SIG-M5 treated with dmso at 0.1 percent for 504 hours (cell line): ENCODE results near the gene NENF.
A peak's percentile ranks its signal among the peaks of the same experiment; 100 is the strongest.
"Not testable (repeated sequence)": the region's sequence is repeated elsewhere in the genome, so short reads cannot be mapped to it uniquely, and the experiment has no call there.

Source experiments
- DNase-seq: peaks from one replicate; lab custom pipeline; 2025; ENCODE audit not compliant: unreplicated experiment; lab: John Stamatoyannopoulos, UW

Gene NENF

GRCh38 chr1:212432661-212433576 is at the start of gene NENF:
NENF (plus strand) TSS chr1:212432920; CDS start chr1:212432944, 24 bp downstream.
- DNase-seq, result peak; percentile 63

GRCh38 chr1:212386029-212386428 is 46.7 kb upstream of the NENF start:
- no peak for DNase-seq

GRCh38 chr1:212388985-212389716 is 43.6 kb upstream of the NENF start:
- DNase-seq, result no peak

DNA sequence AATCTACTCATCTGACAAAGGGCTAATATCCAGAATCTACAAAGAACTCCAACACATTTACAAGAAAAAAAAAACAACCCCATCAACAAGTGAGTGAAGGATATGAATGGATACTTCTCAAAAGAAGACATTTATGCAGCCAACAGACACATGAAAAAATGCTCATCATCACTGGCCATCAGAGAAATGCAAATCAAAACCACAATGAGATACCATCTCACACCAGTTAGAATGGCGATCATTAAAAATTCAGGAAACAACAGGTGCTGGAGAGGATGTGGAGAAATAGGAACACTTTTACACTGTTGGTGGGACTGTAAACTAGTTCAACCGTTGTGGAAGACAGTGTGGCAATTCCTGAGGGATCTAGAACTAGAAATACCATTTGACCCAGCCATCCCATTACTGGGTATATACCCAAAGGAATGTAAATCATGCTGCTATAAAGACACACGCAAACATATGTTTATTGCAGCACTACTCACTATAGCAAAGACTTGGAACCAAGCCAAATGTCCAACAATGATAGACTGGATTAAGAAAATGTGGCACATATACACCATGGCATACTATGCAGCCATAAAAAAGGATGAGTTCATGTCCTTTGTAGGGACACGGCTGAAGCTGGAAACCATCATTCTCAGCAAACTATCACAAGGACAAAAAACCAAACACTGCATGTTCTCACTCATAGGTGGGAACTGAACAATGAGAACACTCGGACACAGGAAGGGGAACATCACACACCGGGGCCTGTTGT is 36.9 kb upstream of the NENF start:
- DNase-seq, result not testable (repeated sequence)

DNA sequence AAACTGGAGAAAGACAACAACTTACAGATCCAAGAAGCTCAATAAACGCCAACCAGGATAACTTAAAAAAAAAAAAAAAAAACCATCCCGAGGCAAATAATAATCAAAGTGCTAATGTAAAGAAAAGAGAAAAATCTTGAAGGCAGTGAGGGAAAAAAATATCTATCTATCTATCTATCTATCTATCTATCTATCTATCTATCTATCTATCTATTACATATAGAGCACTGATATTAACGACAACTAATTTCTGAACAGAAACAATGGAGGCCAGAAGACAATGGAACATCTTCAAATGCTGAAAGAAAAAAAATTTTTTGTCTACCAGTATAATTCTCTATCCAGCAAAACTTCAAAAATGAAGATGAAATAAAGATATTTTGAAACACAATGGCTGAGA is 36.1 kb upstream of the NENF start:
- DNase-seq, result no peak

DNA sequence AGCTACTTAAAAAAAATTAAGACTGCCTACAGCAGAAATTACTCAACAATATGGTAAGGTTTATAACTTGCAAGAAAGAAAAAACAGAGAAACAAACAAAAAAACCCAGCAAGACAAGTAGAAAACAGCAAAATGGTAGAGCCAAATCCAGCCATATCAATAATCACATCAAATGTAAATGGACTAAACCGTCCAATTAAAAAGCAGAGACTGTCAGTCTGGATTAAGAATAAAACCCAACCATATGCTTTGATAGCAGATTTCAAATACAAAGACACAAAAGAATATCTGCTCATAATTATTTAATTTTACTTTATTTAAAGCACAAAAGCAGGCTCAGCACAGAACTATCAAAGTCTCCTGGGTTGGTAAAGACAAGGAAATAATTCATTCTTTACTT is 35.5 kb upstream of the NENF start:
- DNase-seq, result no peak

GRCh38 chr1:212401042-212401441 is 31.7 kb upstream of the NENF start:
- peak; percentile 28 for DNase-seq

DNA sequence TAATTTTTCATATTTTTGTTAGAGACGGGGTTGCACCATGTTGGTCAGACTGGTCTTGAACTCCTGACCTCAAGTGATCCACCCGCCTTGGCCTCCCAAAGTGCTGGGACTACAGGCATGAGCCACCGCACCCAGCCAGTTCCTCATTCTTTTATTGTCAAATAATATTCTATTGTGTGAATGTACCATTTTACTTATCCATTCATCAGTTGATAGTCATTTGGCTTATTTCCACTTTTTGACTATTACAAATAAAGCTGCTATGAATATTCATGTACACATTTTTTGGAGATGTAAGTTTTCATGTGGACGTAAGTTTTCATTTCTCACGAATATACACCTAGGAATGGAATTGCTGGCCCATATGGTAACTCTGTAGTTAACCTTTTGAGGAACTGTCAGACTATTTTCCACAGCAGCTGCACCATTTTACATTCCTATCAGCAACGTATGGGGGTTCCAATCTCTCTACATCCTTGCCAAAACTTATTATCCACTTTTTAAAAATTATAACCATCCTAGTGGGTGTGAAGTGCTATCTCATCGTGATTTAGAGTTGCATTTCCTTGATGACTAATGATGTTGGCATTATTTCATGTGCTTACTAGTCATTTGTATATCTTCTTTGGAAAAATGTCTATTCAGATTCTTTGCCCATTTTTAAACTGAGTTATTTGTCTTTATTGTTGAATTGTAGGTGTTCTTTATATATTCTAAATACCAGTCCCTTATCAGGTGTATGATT is 30.7 kb upstream of the NENF start:
- no peak for DNase-seq

DNA sequence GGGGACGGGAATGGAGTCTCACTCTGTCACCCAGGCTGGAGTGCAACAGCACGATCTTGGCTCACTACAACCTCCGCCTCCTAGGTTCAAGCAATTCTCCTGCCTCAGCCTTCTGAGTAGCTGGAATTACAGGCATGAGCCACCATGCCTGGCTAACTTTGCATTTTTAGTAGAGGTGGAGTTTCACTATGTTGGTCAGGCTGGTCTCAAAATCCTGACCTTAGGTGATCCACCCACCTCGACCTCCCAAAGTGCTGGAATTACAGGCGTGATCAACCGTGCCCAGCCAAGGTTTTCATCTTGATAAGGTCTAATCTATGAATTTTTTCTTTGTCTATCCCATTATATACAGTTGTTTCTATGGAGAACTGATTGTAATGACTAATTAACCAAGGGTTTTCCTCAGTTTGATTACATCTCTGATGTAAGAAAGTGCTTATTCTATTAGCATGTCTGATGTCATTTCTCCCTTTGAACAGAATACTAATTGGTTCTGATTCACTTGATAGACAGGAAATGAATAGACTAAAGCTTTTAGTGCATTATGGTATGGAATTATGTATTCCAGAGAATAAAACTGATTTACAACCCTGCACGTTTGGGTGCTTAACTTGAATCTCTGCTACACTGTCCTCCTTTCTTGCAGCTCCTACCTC is 29.9 kb upstream of the NENF start:
- DNase-seq, result no peak

- DNase-seq, result peak; percentile 50
Measured at GRCh38 chr1:212410231-212410820, 22.4 kb upstream of the NENF start.

- peak; percentile 20 for DNase-seq
Measured at GRCh38 chr1:212412374-212412773, 20.3 kb upstream of the NENF start.

DNA sequence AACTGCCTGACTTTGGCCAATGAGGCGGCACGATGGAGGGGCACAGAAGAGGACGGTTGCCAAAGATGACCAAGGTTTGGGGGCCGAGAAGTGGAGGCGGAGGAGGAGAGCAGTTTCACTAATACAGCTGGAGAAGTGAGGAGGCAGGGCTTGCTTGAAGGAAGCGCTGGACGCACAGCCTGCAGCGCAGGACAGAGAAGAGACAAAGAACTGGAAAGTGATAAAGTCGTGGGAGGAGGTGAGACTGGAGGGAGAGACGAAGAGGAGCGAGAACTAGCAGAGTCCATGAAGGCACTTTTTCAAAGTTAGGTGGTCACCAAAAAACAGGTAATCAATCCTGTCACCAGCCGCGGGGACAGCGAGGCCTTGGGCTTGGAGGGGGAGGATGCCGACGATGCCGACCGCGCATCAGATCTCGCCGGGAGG is 18.8 kb upstream of the NENF start:
- DNase-seq, result peak; percentile 31

GRCh38 chr1:212414328-212415106 is 18.2 kb upstream of the NENF start, which contains the start of gene PACC1:
PACC1 (minus strand) TSS chr1:212414886; CDS start chr1:212414757, 129 bp downstream.
- peak; percentile 100 for DNase-seq

GRCh38 chr1:212415107-212415841 is 17.4 kb upstream of the NENF start:
- peak; percentile 74 for DNase-seq

DNA sequence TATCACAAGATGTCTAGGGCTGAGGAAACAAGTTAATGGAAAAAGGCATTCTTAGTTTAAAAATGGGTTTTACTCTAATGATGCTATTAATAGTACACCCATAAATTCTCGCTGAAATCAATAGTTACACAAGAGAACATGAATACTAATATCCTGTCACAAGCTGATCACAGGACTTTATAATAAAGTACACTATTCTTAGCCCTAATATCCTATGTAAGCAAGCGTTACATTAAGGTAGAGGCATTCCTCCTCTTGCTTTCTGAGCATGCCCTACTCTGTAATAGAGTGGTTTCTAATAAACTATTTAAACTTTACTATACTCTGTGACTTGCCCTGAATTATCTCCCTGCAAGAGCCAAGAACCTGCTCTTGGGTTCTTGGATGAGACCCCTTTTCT is 11.6 kb upstream of the NENF start:
- DNase-seq, result no peak

GRCh38 chr1:212423879-212424278 is 8.8 kb upstream of the NENF start:
- no peak for DNase-seq

- DNase-seq, result no peak
Measured at GRCh38 chr1:212428496-212428895, 4.2 kb upstream of the NENF start.

- DNase-seq, result no peak
Measured at GRCh38 chr1:212430416-212430815, 2.3 kb upstream of the NENF start.
